C4-2B (cell line): Measurements from ENCODE around the gene TMEM221.

Experiments used
- ZFX ChIP-seq: fragments of 450-650 bp; IDR thresholded peaks from 2 replicates; pipeline ENCODE4 v1.6.1; 2017
- TF ChIP-seq, protein P1 (sequence below): fragments of 450-650 bp; conservative IDR thresholded peaks from 2 replicates; pipeline ENCODE4 v1.5.1; 2017; ENCODE audit warnings: mild to moderate bottlenecking

GRCh38 chr19:17402982-17403855 is 45.2 kb downstream of the TMEM221 start:
- TF ChIP-seq, protein P1, sequence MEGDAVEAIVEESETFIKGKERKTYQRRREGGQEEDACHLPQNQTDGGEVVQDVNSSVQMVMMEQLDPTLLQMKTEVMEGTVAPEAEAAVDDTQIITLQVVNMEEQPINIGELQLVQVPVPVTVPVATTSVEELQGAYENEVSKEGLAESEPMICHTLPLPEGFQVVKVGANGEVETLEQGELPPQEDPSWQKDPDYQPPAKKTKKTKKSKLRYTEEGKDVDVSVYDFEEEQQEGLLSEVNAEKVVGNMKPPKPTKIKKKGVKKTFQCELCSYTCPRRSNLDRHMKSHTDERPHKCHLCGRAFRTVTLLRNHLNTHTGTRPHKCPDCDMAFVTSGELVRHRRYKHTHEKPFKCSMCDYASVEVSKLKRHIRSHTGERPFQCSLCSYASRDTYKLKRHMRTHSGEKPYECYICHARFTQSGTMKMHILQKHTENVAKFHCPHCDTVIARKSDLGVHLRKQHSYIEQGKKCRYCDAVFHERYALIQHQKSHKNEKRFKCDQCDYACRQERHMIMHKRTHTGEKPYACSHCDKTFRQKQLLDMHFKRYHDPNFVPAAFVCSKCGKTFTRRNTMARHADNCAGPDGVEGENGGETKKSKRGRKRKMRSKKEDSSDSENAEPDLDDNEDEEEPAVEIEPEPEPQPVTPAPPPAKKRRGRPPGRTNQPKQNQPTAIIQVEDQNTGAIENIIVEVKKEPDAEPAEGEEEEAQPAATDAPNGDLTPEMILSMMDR: no peak
- TF ChIP-seq ZFX: no peak
